IPS-18c (cell line): ENCODE data around the gene LPCAT3.
"Not testable (repeated sequence)": the region's sequence is repeated elsewhere in the genome, so short reads cannot be mapped to it uniquely, and the experiment has no call there.

Source experiments
- H3K4me3 ChIP-seq: 2 replicates; pipeline ENCODE4 v1.7.0; 2013; ENCODE audit warnings: low read depth, mild to moderate bottlenecking, low read length, moderate library complexity; ENCODE audit not compliant: insufficient read depth
- H3K9me3 ChIP-seq: one replicate; pipeline ENCODE4 v1.6.1; 2013; ENCODE audit warnings: mild to moderate bottlenecking, low read length, moderate library complexity; ENCODE audit not compliant: control insufficient read depth, insufficient read depth

LPCAT3 gene

GRCh38 chr12:7011398-7011797, 6.9 kb downstream of the LPCAT3 start:
- H3K9me3 ChIP-seq: not testable (repeated sequence)

GRCh38 chr12:7009512-7009911, 8.8 kb downstream of the LPCAT3 start:
- Histone ChIP-seq H3K4me3 (no peak overlapping the region), H3K9me3 (no peaks in the 10 kb centered on the region)

More at GRCh38 chr12:7011398-7011797, 6.9 kb downstream of the LPCAT3 start:
- H3K4me3 ChIP-seq: not testable (repeated sequence)

- Histone ChIP-seq H3K9me3 (no peaks in the 10 kb centered on the region), H3K4me3 (no peak overlapping the region)
Observed at GRCh38 chr12:7008864-7009263, 9.4 kb downstream of the LPCAT3 start.

- H3K9me3 ChIP-seq: no peaks in the 10 kb centered on the region
- no peak overlapping the region for H3K4me3 ChIP-seq
Observed at GRCh38 chr12:7006639-7007038, 11.6 kb downstream of the LPCAT3 start.

- Histone ChIP-seq H3K4me3 (no peak overlapping the region), H3K9me3 (no peaks in the 10 kb centered on the region)
Observed at GRCh38 chr12:7005311-7005710, 13.0 kb downstream of the LPCAT3 start.

- H3K4me3 ChIP-seq: no peak overlapping the region
- no peaks in the 10 kb centered on the region for H3K9me3 ChIP-seq
Observed at GRCh38 chr12:7004840-7005239, 13.4 kb downstream of the LPCAT3 start.

GRCh38 chr12:7004287-7004803, 13.9 kb downstream of the LPCAT3 start:
- H3K4me3 ChIP-seq: no peak overlapping the region
- no peaks in the 10 kb centered on the region for H3K9me3 ChIP-seq

- no peaks in the 10 kb centered on the region for H3K9me3 ChIP-seq
- no peak overlapping the region for H3K4me3 ChIP-seq
Observed at GRCh38 chr12:7001921-7002591, 16.2 kb downstream of the LPCAT3 start.

GRCh38 chr12:6998715-6999451, 19.4 kb downstream of the LPCAT3 start:
- no peaks in the 10 kb centered on the region for H3K9me3 ChIP-seq

GRCh38 chr12:6996040-6996441, 22.2 kb downstream of the LPCAT3 start:
- no peaks in the 10 kb centered on the region for H3K9me3 ChIP-seq
- H3K4me3 ChIP-seq: no peak overlapping the region

More at GRCh38 chr12:6998715-6999451, 19.4 kb downstream of the LPCAT3 start:
- no peak overlapping the region for H3K4me3 ChIP-seq

GRCh38 chr12:6987956-6988553, 30.2 kb downstream of the LPCAT3 start:
- no peak overlapping the region for H3K4me3 ChIP-seq
- no peaks in the 10 kb centered on the region for H3K9me3 ChIP-seq

- H3K4me3 ChIP-seq: no peak overlapping the region
- no peaks in the 10 kb centered on the region for H3K9me3 ChIP-seq
Observed at GRCh38 chr12:6982532-6982931, 35.7 kb downstream of the LPCAT3 start.

- Histone ChIP-seq H3K4me3 (no peak overlapping the region), H3K9me3 (no peaks in the 10 kb centered on the region)
Observed at GRCh38 chr12:6981152-6982052, 36.9 kb downstream of the LPCAT3 start.

GRCh38 chr12:6980740-6981139, 37.5 kb downstream of the LPCAT3 start:
- Histone ChIP-seq H3K9me3 (no peaks in the 10 kb centered on the region), H3K4me3 (no peak overlapping the region)

- H3K4me3 ChIP-seq: no peak overlapping the region
Observed at GRCh38 chr12:6980075-6980474, 38.2 kb downstream of the LPCAT3 start.

GRCh38 chr12:6979453-6979852, 38.8 kb downstream of the LPCAT3 start:
- Histone ChIP-seq H3K4me3 (no peak overlapping the region), H3K9me3 (no peaks in the 10 kb centered on the region)

More at GRCh38 chr12:6980075-6980474, 38.2 kb downstream of the LPCAT3 start:
- no peaks in the 10 kb centered on the region for H3K9me3 ChIP-seq

- Histone ChIP-seq H3K4me3 (no peak overlapping the region), H3K9me3 (no peaks in the 10 kb centered on the region)
Observed at GRCh38 chr12:6979021-6979420, 39.3 kb downstream of the LPCAT3 start.
